ENCODE data around the gene ADARB2.
"Not testable (repeated sequence)": the region's sequence is repeated elsewhere in the genome, so short reads cannot be mapped to it uniquely, and the experiment has no call there.

The ADARB2 gene

GRCh38 chr10:1348773-1349050, 388.6 kb downstream of the ADARB2 start:
- DNase-seq (ENCODE audit: low read depth) = no peak

GRCh38 chr10:1347962-1348772, 389.2 kb downstream of the ADARB2 start:
- DNase-seq (ENCODE audit: low read depth) = no peak

GRCh38 chr10:1347525-1347924, 389.8 kb downstream of the ADARB2 start:
- no peak for DNase-seq (ENCODE audit: low read depth)

- no peak for DNase-seq (ENCODE audit: low read depth)
Observed at GRCh38 chr10:1346201-1346600, 391.1 kb downstream of the ADARB2 start.

- DNase-seq (ENCODE audit: low read depth) = no peak
Observed at GRCh38 chr10:1345368-1345767, 392.0 kb downstream of the ADARB2 start.

GRCh38 chr10:1344846-1345245, 392.5 kb downstream of the ADARB2 start:
- no peak for DNase-seq (ENCODE audit: low read depth)

- DNase-seq (ENCODE audit: low read depth) = no peak
Observed at GRCh38 chr10:1344408-1344807, 392.9 kb downstream of the ADARB2 start.

- DNase-seq (ENCODE audit: low read depth) = no peak
Observed at GRCh38 chr10:1343176-1343575, 394.1 kb downstream of the ADARB2 start.

- DNase-seq (ENCODE audit: low read depth) = not testable (repeated sequence)
Observed at GRCh38 chr10:1341052-1341451, 396.3 kb downstream of the ADARB2 start.

- DNase-seq (ENCODE audit: low read depth) = no peak
Observed at GRCh38 chr10:1339396-1339795, 397.9 kb downstream of the ADARB2 start.

GRCh38 chr10:1335642-1336041, 401.7 kb downstream of the ADARB2 start:
- no peak for DNase-seq (ENCODE audit: low read depth)

GRCh38 chr10:1333981-1334380, 403.3 kb downstream of the ADARB2 start:
- DNase-seq (ENCODE audit: low read depth) = no peak

GRCh38 chr10:1331560-1331959, 405.8 kb downstream of the ADARB2 start:
- no peak for DNase-seq (ENCODE audit: low read depth)

GRCh38 chr10:1329622-1330021, 407.7 kb downstream of the ADARB2 start:
- no peak for DNase-seq (ENCODE audit: low read depth)

- DNase-seq (ENCODE audit: low read depth) = no peak
Observed at GRCh38 chr10:1328981-1329614, 408.2 kb downstream of the ADARB2 start.

- no peak for DNase-seq (ENCODE audit: low read depth)
Observed at GRCh38 chr10:1328161-1328823, 409.0 kb downstream of the ADARB2 start.

- DNase-seq (ENCODE audit: low read depth) = no peak
Observed at GRCh38 chr10:1327759-1328158, 409.6 kb downstream of the ADARB2 start.

GRCh38 chr10:1326514-1326913, 410.8 kb downstream of the ADARB2 start:
- not testable (repeated sequence) for DNase-seq (ENCODE audit: low read depth)

- DNase-seq (ENCODE audit: low read depth) = no peak
Observed at GRCh38 chr10:1324903-1325302, 412.4 kb downstream of the ADARB2 start.

- peak; percentile 1 for DNase-seq (ENCODE audit: low read depth)
Observed at GRCh38 chr10:1323951-1324350, 413.4 kb downstream of the ADARB2 start.

- DNase-seq (ENCODE audit: low read depth) = no peak
Observed at GRCh38 chr10:1320739-1321320, 416.5 kb downstream of the ADARB2 start.

GRCh38 chr10:1316809-1317143, 420.5 kb downstream of the ADARB2 start:
- DNase-seq (ENCODE audit: low read depth) = no peak
